GM23338 (cell line): ENCODE data around the gene ALMS1. TPM values are rescaled to one million over a fixed set of nuclear protein-coding genes. Genes with fewer than 3 reads are reported as not detected.

Experiments
- ATAC-seq: fragments of 200-7000 bp; cut with Tn5 transposase; 3 replicates; pipeline ENCODE4 v1.9.1; 2020
- DNase-seq: peaks from one replicate; pipeline ENCODE4 v3.0.0-alpha.2; 2015; ENCODE audit warnings: low spot score
- H2AFZ ChIP-seq: fragments of 200-600 bp; sonication (generic); 2 replicates; pipeline ENCODE4 v1.8.0; 2016; ENCODE audit warnings: antibody characterized with exemption, mild to moderate bottlenecking, moderate library complexity
- H3F3A ChIP-seq: fragments of 200-600 bp; sonication (generic); replicated peaks from 2 replicates; pipeline ENCODE4 v1.8.0; 2017; ENCODE audit warnings: antibody characterized with exemption, mixed run types, low read depth
- H3K27ac ChIP-seq: fragments of 200-600 bp; sonication (generic); 2 replicates; pipeline ENCODE4 v1.6.1; 2016; ENCODE audit warnings: low read depth
- H3K27me3 ChIP-seq: fragments of 200-600 bp; sonication (generic); 2 replicates; pipeline ENCODE4 v1.8.0; 2016; ENCODE audit warnings: mild to moderate bottlenecking, mixed run types, moderate library complexity; ENCODE audit not compliant: insufficient read depth
- H3K36me3 ChIP-seq: fragments of 200-600 bp; sonication (generic); 2 replicates; pipeline ENCODE4 v1.8.0; 2016; ENCODE audit warnings: mild to moderate bottlenecking; ENCODE audit not compliant: insufficient read depth
- H3K4me1 ChIP-seq: fragments of 200-600 bp; sonication (generic); 2 replicates; pipeline ENCODE4 v1.8.0; 2016; ENCODE audit warnings: mild to moderate bottlenecking, moderate library complexity; ENCODE audit not compliant: insufficient read depth
- H3K4me2 ChIP-seq: fragments of 200-600 bp; sonication (generic); 2 replicates; pipeline ENCODE4 v1.7.1; 2017; ENCODE audit warnings: mixed run types
- H3K4me3 ChIP-seq: fragments of 200-600 bp; sonication (generic); 2 replicates; pipeline ENCODE4 v1.6.1; 2016; ENCODE audit warnings: mixed run types
- H3K79me2 ChIP-seq: fragments of 200-600 bp; sonication (generic); replicated peaks from 2 replicates; pipeline ENCODE4 v1.8.0; 2017; ENCODE audit warnings: mild to moderate bottlenecking; ENCODE audit not compliant: insufficient read depth
- H3K9me2 ChIP-seq: fragments of 200-600 bp; sonication (generic); 2 replicates; pipeline ENCODE4 v1.8.0; 2017; ENCODE audit not compliant: insufficient read depth
- H4K20me1 ChIP-seq: fragments of 200-600 bp; sonication (generic); replicated peaks from 2 replicates; pipeline ENCODE4 v1.8.0; 2017; ENCODE audit warnings: mild to moderate bottlenecking; ENCODE audit not compliant: insufficient read depth
- H3K27ac Mint-ChIP-seq: 2 replicates; pipeline ENCODE4 v1.8.0; 2020; ENCODE audit warnings: inconsistent platforms, mild to moderate bottlenecking, moderate library complexity, mixed read lengths
- H3K27me3 Mint-ChIP-seq: 3 replicates; pipeline ENCODE4 v1.8.0; 2022; ENCODE audit warnings: low read depth, mild to moderate bottlenecking, moderate library complexity, mixed read lengths, inconsistent platforms; ENCODE audit not compliant: insufficient read depth, poor library complexity
- H3K36me3 Mint-ChIP-seq: 3 replicates; pipeline ENCODE4 v1.8.0; 2021; ENCODE audit warnings: low read depth, mild to moderate bottlenecking, inconsistent platforms, moderate library complexity, mixed read lengths
- H3K4me1 Mint-ChIP-seq: 3 replicates; pipeline ENCODE4 v1.8.0; 2020; ENCODE audit warnings: mild to moderate bottlenecking, inconsistent platforms, mixed read lengths
- H3K4me3 Mint-ChIP-seq: 3 replicates; pipeline ENCODE4 v1.8.0; 2021; ENCODE audit warnings: moderate library complexity, mild to moderate bottlenecking, inconsistent platforms, mixed read lengths
- H3K9me3 Mint-ChIP-seq: 3 replicates; pipeline ENCODE4 v1.8.0; 2020; ENCODE audit warnings: moderate library complexity, mild to moderate bottlenecking, inconsistent platforms, mixed read lengths
- CREB1 ChIP-seq: fragments of 250-450 bp; sonication (Bioruptor Pico); IDR thresholded peaks from 2 replicates; pipeline ENCODE4 v1.5.0; 2020; ENCODE audit warnings: low read depth, mild to moderate bottlenecking, moderate library complexity
- JUNB ChIP-seq: IDR thresholded peaks from one replicate; pipeline ENCODE4 v1.6.1; 2016; ENCODE audit warnings: antibody characterized with exemption; ENCODE audit not compliant: unreplicated experiment
- ZNF114 ChIP-seq: fragments of 250-450 bp; sonication (Bioruptor Pico); IDR thresholded peaks from 2 replicates; pipeline ENCODE4 v1.5.0; 2020; ENCODE audit warnings: mild to moderate bottlenecking, moderate library complexity
- ZNF331 ChIP-seq: fragments of 250-450 bp; sonication (Bioruptor Pico); IDR thresholded peaks from 2 replicates; pipeline ENCODE4 v1.5.0; 2020; ENCODE audit warnings: low read depth, mild to moderate bottlenecking, moderate library complexity
- polyA plus RNA-seq: library from polyadenylated mRNA; unstranded; fragments of >200 nt; fragmentation: Nextera tagmentation; extraction: Ambion mirVana; gene quantifications from 2 replicates; pipeline ENCODE4 v1.2.1, GENCODE V29; 2016
- total RNA-seq: library from RNA; depleted of rRNA; stranded (reverse); fragments of >200 nt; shearing (Covaris generic); gene quantifications from 2 replicates; pipeline ENCODE4 v1.2.3, GENCODE V29; 2014
- TF ChIP-seq, protein P1 (sequence below), 2 experiments: fragments of 200-600 bp in 1 of 2; sonication (generic) in 1 of 2; conservative IDR thresholded peaks; 2 replicates each; pipeline versions ENCODE4 v1.5.1 to v1.6.1; 2016 to 2017; ENCODE audit warnings: antibody characterized with exemption in 2 of 2, low read depth in 2 of 2, mild to moderate bottlenecking in 2 of 2, moderate library complexity in 1 of 2

ALMS1 gene
- total and polyA plus RNA-seq, 2 experiments from 2014 or later, result 38.8 to 65.7 TPM

DNA sequence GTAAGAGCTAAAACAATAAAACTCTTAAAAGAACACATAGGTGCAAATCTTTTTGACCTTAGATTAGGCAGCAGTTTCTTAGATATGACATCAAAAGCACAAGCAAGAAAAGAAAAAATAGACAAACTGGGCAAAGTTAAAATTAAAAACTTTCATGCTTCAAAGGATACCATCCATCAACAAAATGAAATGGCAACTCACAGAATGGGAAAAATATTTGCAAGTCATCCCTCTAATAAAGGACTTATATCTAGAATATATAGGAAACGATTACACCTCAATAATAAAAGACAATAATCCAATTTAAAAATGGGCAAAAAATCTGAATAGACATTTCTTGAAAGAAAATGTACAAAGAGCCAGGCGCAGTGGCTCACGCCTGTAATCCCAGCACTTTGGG is 29.5 kb upstream of the ALMS1 start:
- TF ChIP-seq CREB1 (CRISPR knock-in tag), result no peak
- TF ChIP-seq JUNB, result no peak
- TF ChIP-seq, protein P1, sequence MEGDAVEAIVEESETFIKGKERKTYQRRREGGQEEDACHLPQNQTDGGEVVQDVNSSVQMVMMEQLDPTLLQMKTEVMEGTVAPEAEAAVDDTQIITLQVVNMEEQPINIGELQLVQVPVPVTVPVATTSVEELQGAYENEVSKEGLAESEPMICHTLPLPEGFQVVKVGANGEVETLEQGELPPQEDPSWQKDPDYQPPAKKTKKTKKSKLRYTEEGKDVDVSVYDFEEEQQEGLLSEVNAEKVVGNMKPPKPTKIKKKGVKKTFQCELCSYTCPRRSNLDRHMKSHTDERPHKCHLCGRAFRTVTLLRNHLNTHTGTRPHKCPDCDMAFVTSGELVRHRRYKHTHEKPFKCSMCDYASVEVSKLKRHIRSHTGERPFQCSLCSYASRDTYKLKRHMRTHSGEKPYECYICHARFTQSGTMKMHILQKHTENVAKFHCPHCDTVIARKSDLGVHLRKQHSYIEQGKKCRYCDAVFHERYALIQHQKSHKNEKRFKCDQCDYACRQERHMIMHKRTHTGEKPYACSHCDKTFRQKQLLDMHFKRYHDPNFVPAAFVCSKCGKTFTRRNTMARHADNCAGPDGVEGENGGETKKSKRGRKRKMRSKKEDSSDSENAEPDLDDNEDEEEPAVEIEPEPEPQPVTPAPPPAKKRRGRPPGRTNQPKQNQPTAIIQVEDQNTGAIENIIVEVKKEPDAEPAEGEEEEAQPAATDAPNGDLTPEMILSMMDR (conservative IDR thresholded peaks at IDR 0.05; ENCODE audit: low read depth in 2 of 2), result no peak
- TF ChIP-seq ZNF331, result no peak
- TF ChIP-seq ZNF114 (CRISPR knock-in tag), result no peak
- no peak overlapping the region for H3K4me3 Mint-ChIP-seq
- H3K9me3 Mint-ChIP-seq, result no peaks in the 10 kb centered on the region
- no peak overlapping the region for H3K4me3 ChIP-seq
- H3K27me3 ChIP-seq, result no peaks in the 10 kb centered on the region
- H3K27ac Mint-ChIP-seq, result no peak overlapping the region
- no peak overlapping the region for H2AFZ ChIP-seq
- no peak overlapping the region for H3K4me2 ChIP-seq
- H3K27ac ChIP-seq, result no peak overlapping the region
- DNase-seq (no peak), ATAC-seq (no peak)
- H3K36me3 Mint-ChIP-seq, result no peaks in the 10 kb centered on the region
- no peaks in the 10 kb centered on the region for H3K4me1 ChIP-seq
- H3K4me1 Mint-ChIP-seq, result no peaks in the 10 kb centered on the region
- no peaks in the 10 kb centered on the region for H4K20me1 ChIP-seq
- no peaks in the 10 kb centered on the region for H3F3A ChIP-seq
- no peaks in the 10 kb centered on the region for H3K36me3 ChIP-seq
- no peaks in the 10 kb centered on the region for H3K9me2 ChIP-seq
- peaks cover 2% of the 10 kb centered on the region for H3K27me3 Mint-ChIP-seq
- no peaks in the 10 kb centered on the region for H3K79me2 ChIP-seq

DNA sequence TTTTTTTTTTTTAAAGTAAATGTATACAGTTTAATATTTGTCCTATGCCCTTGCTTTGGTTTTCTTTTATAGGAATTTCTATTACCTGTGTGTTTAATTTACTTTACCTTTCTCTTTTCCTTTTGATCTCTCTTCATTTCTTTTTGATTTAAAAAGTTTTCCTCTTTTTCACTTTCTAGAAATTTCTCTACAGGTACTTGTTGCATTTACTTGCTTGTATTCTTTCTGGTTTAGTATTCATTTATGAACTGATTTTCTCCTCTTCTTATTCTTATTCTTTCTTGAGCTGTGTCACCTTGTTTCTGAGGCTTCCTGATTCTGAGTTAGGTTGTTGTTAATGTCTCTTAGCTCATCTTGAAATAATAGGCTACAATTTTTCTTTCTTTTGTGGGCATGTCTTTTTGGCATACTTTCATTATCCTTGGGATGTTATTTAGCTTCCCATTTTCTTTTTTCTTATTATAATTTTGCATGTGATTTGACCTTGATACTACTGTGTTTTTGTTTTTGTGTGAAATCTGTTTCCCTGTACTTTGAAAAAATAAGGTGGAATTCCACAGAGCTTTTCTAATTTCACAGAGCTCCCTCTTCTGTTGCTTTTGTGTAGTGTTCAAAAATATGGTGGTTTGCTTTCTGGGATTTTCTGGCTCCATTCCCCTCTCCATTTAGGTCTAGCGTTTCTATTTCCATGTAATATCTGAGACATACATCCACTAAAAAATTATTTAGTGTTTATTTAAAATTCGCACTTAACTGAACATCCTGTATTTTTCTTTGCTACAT is 25.5 kb upstream of the ALMS1 start:
- Mint-ChIP-seq H3K4me1 (no peaks in the 10 kb centered on the region), H3K36me3 (no peaks in the 10 kb centered on the region), H3K4me3 (no peak overlapping the region), H3K27me3 (peaks cover 2% of the 10 kb centered on the region), H3K27ac (no peak overlapping the region), H3K9me3 (no peaks in the 10 kb centered on the region)
- Histone ChIP-seq H2AFZ (no peak overlapping the region), H3K4me3 (no peak overlapping the region), H3K27ac (no peak overlapping the region), H3K4me2 (no peak overlapping the region), H3K27me3 (no peaks in the 10 kb centered on the region), H3F3A (no peaks in the 10 kb centered on the region), H4K20me1 (no peaks in the 10 kb centered on the region), H3K36me3 (no peaks in the 10 kb centered on the region), H3K79me2 (no peaks in the 10 kb centered on the region), H3K4me1 (no peaks in the 10 kb centered on the region), H3K9me2 (no peaks in the 10 kb centered on the region)
- TF ChIP-seq JUNB, result no peak
- TF ChIP-seq, protein P1 (conservative IDR thresholded peaks at IDR 0.05; ENCODE audit: low read depth in 2 of 2), result peak; percentile 51 to 67
- ATAC-seq, result no peak
- DNase-seq, result peak; percentile 41
